VCaP (cell line): ENCODE results near the gene COX6A2.

Experiments used
- H3K27ac ChIP-seq: fragments of 450-650 bp; 2 replicates; pipeline ENCODE4 v1.5.1; 2017
- CTCF ChIP-seq: fragments of 450-650 bp; conservative IDR thresholded peaks from 2 replicates; pipeline ENCODE4 v1.5.1; 2017; ENCODE audit warnings: mild to moderate bottlenecking, moderate library complexity

COX6A2 gene

GRCh38 chr16:31416371-31416770, 11.8 kb downstream of the COX6A2 start:
- TF ChIP-seq CTCF: no peak
- H3K27ac ChIP-seq: no peak overlapping the region

- no peak overlapping the region for H3K27ac ChIP-seq
- TF ChIP-seq CTCF: no peak
Measured at GRCh38 chr16:31414706-31415105, 13.5 kb downstream of the COX6A2 start.

GRCh38 chr16:31413943-31414342, 14.2 kb downstream of the COX6A2 start:
- no peak overlapping the region for H3K27ac ChIP-seq
- no peak for TF ChIP-seq CTCF

- H3K27ac ChIP-seq: no peak overlapping the region
- no peak for TF ChIP-seq CTCF
Measured at GRCh38 chr16:31413381-31413780, 14.8 kb downstream of the COX6A2 start.

- no peak overlapping the region for H3K27ac ChIP-seq
- no peak for TF ChIP-seq CTCF
Measured at GRCh38 chr16:31412750-31413149, 15.4 kb downstream of the COX6A2 start.

- no peak overlapping the region for H3K27ac ChIP-seq
- no peak for TF ChIP-seq CTCF
Measured at GRCh38 chr16:31411024-31411844, 16.9 kb downstream of the COX6A2 start.

- H3K27ac ChIP-seq: no peak overlapping the region
- TF ChIP-seq CTCF: no peak
Measured at GRCh38 chr16:31410082-31410481, 18.1 kb downstream of the COX6A2 start.
